IMR-90 (cell line): ENCODE results near the gene SELP. TPM values are rescaled to one million over a fixed set of nuclear protein-coding genes. Genes with fewer than 3 reads are reported as not detected.

Experiments used
- ATAC-seq: fragments of 200-7000 bp; cut with Tn5 transposase; 2 replicates; pipeline ENCODE4 v1.9.1; 2020; ENCODE audit warnings: low read depth, mild to moderate bottlenecking, moderate library complexity
- BruUV-seq: library from RNA; stranded (reverse); fragments of 400-500 nt; replicated peaks from 2 replicates; lab custom pipeline; 2021; lab: Mats Ljungman, UMichigan
- CTCF ChIA-PET: fragments of 300-600 bp; formaldehyde crosslinking; extraction: SDS; loops from one replicate; lab custom pipeline; 2021; ENCODE audit warnings: antibody characterized with exemption; lab: Yijun Ruan, JAX
- POLR2A ChIA-PET: fragments of 300-600 bp; sonication (Branson Sonifier 250); formaldehyde crosslinking; loops from one replicate; lab custom pipeline; 2022; ENCODE audit warnings: antibody characterized with exemption; ENCODE audit not compliant: unreplicated experiment; lab: Charles Lee
- DNase-seq: peaks from one replicate; pipeline ENCODE4 v3.0.0; 2013
- H2AFZ ChIP-seq: replicated peaks from 2 replicates; pipeline ENCODE3; 2013; ENCODE audit warnings: low read length, mild to moderate bottlenecking; ENCODE audit not compliant: poor library complexity
- H2AK5ac ChIP-seq: 2 replicates; pipeline ENCODE4 v1.6.1; 2013; ENCODE audit warnings: low read depth, low read length, inconsistent platforms
- H2AK9ac ChIP-seq: replicated peaks from 2 replicates; pipeline ENCODE3; 2013; ENCODE audit warnings: mild to moderate bottlenecking, low read depth, low read length, moderate library complexity; ENCODE audit not compliant: poor library complexity
- H2BK120ac ChIP-seq: 2 replicates; pipeline ENCODE4 v1.6.1; 2013; ENCODE audit warnings: low read depth, low read length, inconsistent platforms
- H2BK15ac ChIP-seq: 3 replicates; pipeline ENCODE4 v1.6.1; 2013; ENCODE audit warnings: low read depth, low read length, inconsistent platforms
- H2BK20ac ChIP-seq: 2 replicates; pipeline ENCODE4 v1.6.1; 2013; ENCODE audit warnings: low read depth, mild to moderate bottlenecking, inconsistent platforms, low read length, moderate library complexity
- H2BK5ac ChIP-seq: 2 replicates; pipeline ENCODE4 v1.6.1; 2013; ENCODE audit warnings: mild to moderate bottlenecking, low read depth, low read length, inconsistent platforms; ENCODE audit not compliant: poor library complexity, severe bottlenecking
- H3K14ac ChIP-seq: replicated peaks from 2 replicates; pipeline ENCODE4 v1.6.1; 2013; ENCODE audit warnings: low read depth, low read length, inconsistent platforms
- H3K18ac ChIP-seq: 2 replicates; pipeline ENCODE4 v1.6.1; 2013; ENCODE audit warnings: low read depth, low read length, control low read depth
- H3K23ac ChIP-seq: 2 replicates; pipeline ENCODE4 v1.6.1; 2013; ENCODE audit warnings: low read depth, low read length, inconsistent platforms
- H3K27ac ChIP-seq: 2 replicates; pipeline ENCODE4 v1.5.1; 2013; ENCODE audit warnings: mild to moderate bottlenecking, control low read depth, low read length; ENCODE audit not compliant: insufficient read depth
- H3K27me3 ChIP-seq: 2 replicates; pipeline ENCODE4 v1.6.1; 2013; ENCODE audit warnings: low read length; ENCODE audit not compliant: control insufficient read depth, insufficient read depth
- H3K36me3 ChIP-seq: 2 replicates; pipeline ENCODE4 v1.6.1; 2013; ENCODE audit warnings: low read length, mixed read lengths; ENCODE audit not compliant: control insufficient read depth, insufficient read depth
- H3K4ac ChIP-seq: 2 replicates; pipeline ENCODE4 v1.6.1; 2013; ENCODE audit warnings: low read depth, low read length, inconsistent platforms
- H3K4me1 ChIP-seq: 2 replicates; pipeline ENCODE4 v1.6.1; 2013; ENCODE audit warnings: low read length, mixed read lengths; ENCODE audit not compliant: control insufficient read depth, insufficient read depth
- H3K4me2 ChIP-seq: 2 replicates; pipeline ENCODE4 v1.6.1; 2013; ENCODE audit warnings: low read depth, mild to moderate bottlenecking, control low read depth, low read length, moderate library complexity
- H3K4me3 ChIP-seq: 2 replicates; pipeline ENCODE4 v1.5.1; 2013; ENCODE audit warnings: low read depth, mild to moderate bottlenecking, control low read depth, low read length, moderate library complexity; ENCODE audit not compliant: insufficient read depth
- H3K56ac ChIP-seq: 2 replicates; pipeline ENCODE4 v1.6.1; 2013; ENCODE audit warnings: low read length, inconsistent platforms; ENCODE audit not compliant: insufficient read depth; ENCODE audit errors: extremely low read depth
- H3K79me1 ChIP-seq, 2 experiments: 2 replicates each; pipeline ENCODE4 v1.6.1; 2013; ENCODE audit warnings: low read length in 2 of 2, inconsistent platforms in 1 of 2, low read depth in 1 of 2
- H3K9ac ChIP-seq: 2 replicates; pipeline ENCODE4 v1.6.1; 2013; ENCODE audit warnings: low read depth, low read length, control low read depth
- H3K9me1 ChIP-seq: 2 replicates; pipeline ENCODE4 v1.6.1; 2013; ENCODE audit warnings: low read length, inconsistent platforms; ENCODE audit not compliant: insufficient read depth
- H3K9me3 ChIP-seq: 2 replicates; pipeline ENCODE4 v1.6.1; 2013; ENCODE audit warnings: low read length; ENCODE audit not compliant: control insufficient read depth, insufficient read depth
- H4K20me1 ChIP-seq: 2 replicates; pipeline ENCODE4 v1.6.1; 2013; ENCODE audit warnings: low read length, inconsistent platforms; ENCODE audit not compliant: insufficient read depth
- H4K5ac ChIP-seq: 2 replicates; pipeline ENCODE4 v1.6.1; 2013; ENCODE audit warnings: mild to moderate bottlenecking, low read depth, low read length, control low read depth
- H4K8ac ChIP-seq, 2 experiments: 2 replicates each; pipeline ENCODE4 v1.6.1; 2013; ENCODE audit warnings: low read depth in 2 of 2, low read length in 2 of 2, control low read depth in 1 of 2, inconsistent platforms in 1 of 2
- H4K91ac ChIP-seq: 2 replicates; pipeline ENCODE4 v1.6.1; 2013; ENCODE audit warnings: low read depth, low read length, inconsistent platforms; ENCODE audit not compliant: insufficient read depth
- CEBPB ChIP-seq: IDR thresholded peaks from 2 replicates; pipeline ENCODE4 v1.6.1; 2012; ENCODE audit warnings: low read depth, low read length, improper control_type of control experiment
- ELK1 ChIP-seq: fragments of 150-350 bp; IDR thresholded peaks from 2 replicates; pipeline ENCODE4 v1.6.1; 2016; ENCODE audit warnings: low read depth, mild to moderate bottlenecking, low read length, moderate library complexity, borderline replicate concordance
- FOS ChIP-seq: fragments of 150-350 bp; IDR thresholded peaks from 2 replicates; pipeline ENCODE4 v1.6.1; 2016; ENCODE audit warnings: low read depth, low read length
- MAZ ChIP-seq: IDR thresholded peaks from 2 replicates; pipeline ENCODE4 v1.6.1; 2012; ENCODE audit warnings: low read depth, mild to moderate bottlenecking, low read length, improper control_type of control experiment, moderate library complexity, borderline replicate concordance
- POLR2A ChIP-seq: IDR thresholded peaks from 2 replicates; pipeline ENCODE4 v1.6.1; 2012; ENCODE audit warnings: mild to moderate bottlenecking, low read depth, low read length
- RAD21 ChIP-seq: IDR thresholded peaks from 2 replicates; pipeline ENCODE4 v1.6.1; 2012; ENCODE audit warnings: low read length, improper control_type of control experiment
- RFX5 ChIP-seq: IDR thresholded peaks from 2 replicates; pipeline ENCODE4 v1.8.0; 2012; ENCODE audit warnings: low read depth, mild to moderate bottlenecking, low read length, moderate library complexity
- SMC3 ChIP-seq: fragments of 150-350 bp; IDR thresholded peaks from 2 replicates; pipeline ENCODE4 v1.6.1; 2016; ENCODE audit warnings: low read depth, mild to moderate bottlenecking, antibody characterized with exemption, low read length, moderate library complexity
- WGBS, 2 experiments: methylation state at CpG; one replicate each; pipeline versions ENCODE4 v1.1.5 to v1.1.7; 2013; ENCODE audit warnings: missing lambda C conversion rate in 2 of 2; ENCODE audit not compliant: insufficient read length in 1 of 2; ENCODE audit errors: extremely low coverage in 2 of 2; 5-methylcytosine and 5-hydroxymethylcytosine counted together
- dilution Hi-C: fragments of 300-500 bp; cut with HindIII; formaldehyde crosslinking; loops from one replicate; pipeline ENCODE4 v1.14.3; 2018; ENCODE audit warnings: low sequenced_read_pairs; ENCODE audit not compliant: unreplicated experiment
- in situ Hi-C: fragments of 300-500 bp; cut with MboI; formaldehyde crosslinking; loops from 3 replicates; pipeline ENCODE4 v1.14.3; 2019; ENCODE audit warnings: low sequenced_read_pairs, inconsistent platforms, mixed read lengths
- intact Hi-C: fragments of 100-400 bp; cut with micrococcal nuclease; formaldehyde crosslinking; loops from 2 replicates; pipeline ENCODE4 v1.10.0; 2022
- polyA plus RNA-seq, 3 experiments: library from polyadenylated mRNA; depleted of rRNA; stranded (reverse); fragments of >200 nt; gene quantifications; 2 replicates each; pipeline ENCODE4 v1.2.3, GENCODE V29; 2012; ENCODE audit warnings: low replicate concordance in 1 of 3
- total RNA-seq: library from RNA; depleted of rRNA; stranded (reverse); fragments of >200 nt; gene quantifications from 2 replicates; pipeline ENCODE4 v1.2.3, GENCODE V29; 2012

The SELP gene
- total and polyA plus RNA-seq, 2 of the 4 experiments (the other 2 are of a cell fraction): not detected

GRCh38 chr1:169586067-169586394 is 43.9 kb downstream of the SELP start:
- Histone ChIP-seq H3K4ac (no peak overlapping the region), H3K79me1 (no peaks in the 10 kb centered on the region), H3K14ac (no peak overlapping the region), H2BK20ac (no peak overlapping the region), H3K9me3 (no peaks in the 10 kb centered on the region), H3K36me3 (no peaks in the 10 kb centered on the region), H2AK5ac (no peak overlapping the region), H3K9ac (no peak overlapping the region), H3K4me1 (no peaks in the 10 kb centered on the region), H3K56ac (no peak overlapping the region), H2BK15ac (no peak overlapping the region), H2AFZ (peak overlapping the region; percentile 40), H3K4me3 (no peak overlapping the region), H2BK5ac (no peak overlapping the region), H4K20me1 (no peaks in the 10 kb centered on the region), H3K9me1 (no peaks in the 10 kb centered on the region), H3K27ac (no peak overlapping the region), H4K8ac (no peak overlapping the region), H4K91ac (no peak overlapping the region), H3K23ac (no peak overlapping the region), H3K18ac (no peak overlapping the region), H3K27me3 (peaks cover 3% of the 10 kb centered on the region; the same call in 1 of the 2 replicates), H2BK120ac (no peak overlapping the region), H4K5ac (no peak overlapping the region), H2AK9ac (no peak overlapping the region), H3K4me2 (no peak overlapping the region)
- intact Hi-C loops: no loop called here
- dilution Hi-C loops: no loop called here
- POLR2A ChIA-PET: no interaction called here
- ATAC-seq (no peak), DNase-seq (no peak)
- CTCF ChIA-PET: interaction anchor here (1.0 to 1.3 kb wide), 3 partner anchors 11 to 124 kb away, joined by 3 to 4 read pairs (median 3); no protein-coding TSS in a partner anchor
- no TSS peak for BruUV-seq
- in situ Hi-C loops: no loop called here
- 17% methylated on average over 1 of the region's 5 CpGs; no CpG with 5 or more reads in 1 of the 2 experiments for WGBS, 2 experiments
- TF ChIP-seq RAD21: no peak
- no peak for TF ChIP-seq FOS
- no peak for TF ChIP-seq SMC3
- TF ChIP-seq POLR2A: no peak
- no peak for TF ChIP-seq ELK1
- TF ChIP-seq CEBPB: no peak
- TF ChIP-seq MAZ: no peak
- TF ChIP-seq RFX5: no peak
